ENCODE data around the gene C1orf174. TPM values are rescaled to one million over a fixed set of nuclear protein-coding genes. Genes with fewer than 3 reads are reported as not detected.

The C1orf174 gene
- total and polyA plus RNA-seq, 2 donors, result 19.3 to 23.1 TPM

DNA sequence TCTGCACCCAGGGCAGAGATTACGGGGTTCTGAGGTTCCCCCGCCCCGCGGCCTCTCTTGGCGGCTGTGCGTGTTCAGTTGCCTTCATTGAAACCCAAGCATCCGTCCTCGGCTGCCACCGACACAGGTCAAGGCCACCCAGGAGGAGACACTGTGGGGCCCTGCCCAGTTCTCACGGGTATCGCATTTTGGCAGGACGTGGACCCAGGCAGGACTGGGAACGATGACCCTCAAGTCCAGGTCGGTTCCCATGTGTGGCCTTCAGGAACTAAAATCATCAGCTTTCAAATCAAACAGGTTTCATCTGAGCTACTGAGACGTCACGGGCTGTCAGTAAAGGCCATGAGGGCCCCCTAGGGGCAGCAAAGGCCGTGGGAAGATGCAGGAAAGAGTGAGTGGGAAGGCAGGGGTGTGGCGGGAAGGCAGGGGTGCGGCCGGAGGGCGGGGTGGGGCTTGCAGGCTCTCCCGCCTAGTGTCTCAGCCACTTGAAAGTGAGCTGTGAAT is 7.0 kb upstream of the C1orf174 start:
- 77% methylated on average over 22 of the region's 22 CpGs for WGBS
- peaks cover 32 to 35% of the 10 kb centered on the region in 2 donors for H3K4me1 ChIP-seq (ENCODE audit: control insufficient read depth in 2 of 2, insufficient read depth in 2 of 2, low read length in 2 of 2)
- H3K4me3 ChIP-seq (ENCODE audit: low read length in 2 of 2), result no peak overlapping the region
- H3K27me3 ChIP-seq (ENCODE audit: control insufficient read depth in 2 of 2, insufficient read depth in 1 of 2, low read length in 1 of 2), result peaks cover 0 to 20% of the 10 kb centered on the region in 2 donors
- no peaks in the 10 kb centered on the region for H3K36me3 ChIP-seq (ENCODE audit: control insufficient read depth in 2 of 2, insufficient read depth in 2 of 2, low read length in 1 of 2)
- no peak overlapping the region for H3K27ac ChIP-seq (ENCODE audit: low read depth in 1 of 2, low read length in 1 of 2)
- no peaks in the 10 kb centered on the region for H3K9me3 ChIP-seq (ENCODE audit: control insufficient read depth in 2 of 2, insufficient read depth in 1 of 2, low read length in 1 of 2)
- peak in 1 of 9 donors; percentile 37 for DNase-seq (ENCODE audit: low read depth in 6 of 9, low spot score in 9 of 9)

DNA sequence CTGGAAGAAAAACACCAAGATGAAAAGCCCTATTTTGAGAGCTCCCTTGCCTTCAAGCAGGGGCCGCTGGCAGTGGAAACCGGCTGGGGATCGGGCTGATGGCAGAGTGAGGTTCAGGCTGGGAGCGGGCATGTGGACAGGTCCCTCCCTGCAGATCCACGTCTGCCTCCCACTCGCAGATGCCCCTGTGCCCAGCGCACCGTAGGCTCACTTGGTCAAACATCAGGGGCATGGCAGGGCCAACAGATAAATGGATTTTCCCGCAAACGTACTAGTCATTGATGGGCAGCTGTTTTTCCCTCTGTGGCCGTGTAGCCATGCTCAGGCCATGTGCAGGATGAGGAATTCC is 6.6 kb upstream of the C1orf174 start:
- H3K4me1 ChIP-seq (ENCODE audit: control insufficient read depth in 2 of 2, insufficient read depth in 2 of 2, low read length in 2 of 2), result peaks cover 33 to 39% of the 10 kb centered on the region in 2 donors
- H3K4me3 ChIP-seq (ENCODE audit: low read length in 2 of 2), result no peak overlapping the region
- H3K36me3 ChIP-seq (ENCODE audit: control insufficient read depth in 2 of 2, insufficient read depth in 2 of 2, low read length in 1 of 2), result no peaks in the 10 kb centered on the region
- peaks cover 0 to 17% of the 10 kb centered on the region in 2 donors for H3K27me3 ChIP-seq (ENCODE audit: control insufficient read depth in 2 of 2, insufficient read depth in 1 of 2, low read length in 1 of 2)
- WGBS, result 98% methylated on average over 11 of the region's 11 CpGs
- H3K27ac ChIP-seq (ENCODE audit: low read depth in 1 of 2, low read length in 1 of 2), result no peak overlapping the region
- no peak for DNase-seq (ENCODE audit: low read depth in 6 of 9, low spot score in 9 of 9)
- no peaks in the 10 kb centered on the region for H3K9me3 ChIP-seq (ENCODE audit: control insufficient read depth in 2 of 2, insufficient read depth in 1 of 2, low read length in 1 of 2)

DNA sequence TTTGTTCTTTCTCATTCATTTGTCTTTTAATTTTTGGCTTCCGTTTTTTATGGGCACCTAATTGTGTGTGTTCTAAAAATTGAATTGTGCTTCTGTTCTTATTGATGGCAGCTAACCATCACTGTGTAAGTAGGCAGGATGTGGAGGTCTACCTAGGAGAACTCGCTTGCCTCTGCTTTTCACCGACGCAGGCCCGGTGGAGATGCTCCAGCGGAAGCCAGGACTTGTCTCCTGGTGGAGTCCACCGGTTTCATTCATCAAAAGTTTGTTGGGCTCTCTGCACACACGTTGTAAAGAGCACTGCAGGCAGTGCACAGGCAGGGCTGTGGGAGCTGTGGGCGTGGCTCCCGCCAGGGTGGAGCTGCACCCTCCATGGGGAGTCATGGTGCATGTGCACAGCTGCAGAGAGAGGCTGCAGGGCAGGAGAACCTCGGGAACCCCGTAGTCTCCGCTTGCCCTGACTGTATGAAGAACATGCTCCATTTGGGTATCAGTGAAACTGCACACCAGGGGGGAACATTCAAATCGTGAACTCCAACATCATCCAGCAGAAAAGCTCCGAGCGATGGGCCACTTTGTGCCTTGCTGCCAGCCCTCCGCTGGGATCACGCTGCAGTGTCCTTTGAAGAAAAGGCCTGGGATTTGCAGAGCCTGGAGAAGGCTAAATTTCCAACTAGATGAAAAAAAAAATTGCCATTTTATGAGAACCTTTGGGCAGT is 6.0 kb upstream of the C1orf174 start:
- Histone ChIP-seq H3K27me3 (ENCODE audit: control insufficient read depth in 2 of 2, insufficient read depth in 1 of 2, low read length in 1 of 2) (peaks cover 0 to 12% of the 10 kb centered on the region in 2 donors), H3K4me3 (ENCODE audit: low read length in 2 of 2) (no peak overlapping the region), H3K36me3 (ENCODE audit: control insufficient read depth in 2 of 2, insufficient read depth in 2 of 2, low read length in 1 of 2) (no peaks in the 10 kb centered on the region), H3K4me1 (ENCODE audit: control insufficient read depth in 2 of 2, insufficient read depth in 2 of 2, low read length in 2 of 2) (peaks cover 36 to 44% of the 10 kb centered on the region in 2 donors), H3K27ac (ENCODE audit: low read depth in 1 of 2, low read length in 1 of 2) (no peak overlapping the region), H3K9me3 (ENCODE audit: control insufficient read depth in 2 of 2, insufficient read depth in 1 of 2, low read length in 1 of 2) (no peaks in the 10 kb centered on the region)
- DNase-seq (ENCODE audit: low read depth in 6 of 9, low spot score in 9 of 9), result no peak
- WGBS, result 89% methylated on average over 18 of the region's 18 CpGs

DNA sequence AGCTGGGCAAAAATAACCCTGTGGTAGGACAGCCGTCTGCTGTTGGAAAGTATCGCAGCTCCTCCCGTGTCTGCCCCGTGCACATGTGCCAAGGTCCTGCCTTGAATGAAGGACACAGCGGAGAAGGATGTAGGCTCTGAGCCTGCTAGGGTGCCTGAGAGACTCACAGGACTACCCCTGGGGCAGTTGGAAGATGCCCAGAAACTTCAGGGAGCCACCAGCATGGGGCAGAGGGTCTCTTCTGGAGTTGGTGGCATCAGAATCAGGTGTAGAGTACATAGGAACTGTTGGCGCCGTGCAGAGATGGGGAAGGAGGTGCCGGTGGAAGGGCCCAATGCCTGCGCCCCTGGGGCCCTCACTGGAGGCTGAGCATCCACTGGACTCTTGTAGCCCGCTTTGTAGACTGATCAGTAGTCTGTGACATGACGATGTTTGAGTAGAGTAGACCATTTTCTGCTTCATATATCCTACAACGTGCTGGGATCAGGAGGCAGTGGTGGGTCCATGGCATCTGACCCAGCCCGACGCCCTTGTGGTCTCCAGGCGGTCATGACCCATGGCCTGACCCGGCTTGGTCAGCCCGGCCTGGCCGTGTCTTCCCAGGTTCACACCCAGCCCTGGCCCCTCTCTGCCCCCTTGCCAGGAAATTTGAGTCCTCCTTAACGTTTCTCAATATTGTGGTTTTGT is 5.3 kb upstream of the C1orf174 start:
- peaks cover 0 to 5% of the 10 kb centered on the region in 2 donors for H3K27me3 ChIP-seq (ENCODE audit: control insufficient read depth in 2 of 2, insufficient read depth in 1 of 2, low read length in 1 of 2)
- 95% methylated on average over 19 of the region's 19 CpGs for WGBS
- DNase-seq (ENCODE audit: low read depth in 6 of 9, low spot score in 9 of 9), result no peak
- no peaks in the 10 kb centered on the region for H3K9me3 ChIP-seq (ENCODE audit: control insufficient read depth in 2 of 2, insufficient read depth in 1 of 2, low read length in 1 of 2)
- H3K4me1 ChIP-seq (ENCODE audit: control insufficient read depth in 2 of 2, insufficient read depth in 2 of 2, low read length in 2 of 2), result peaks cover 34 to 41% of the 10 kb centered on the region in 2 donors
- H3K27ac ChIP-seq (ENCODE audit: low read depth in 1 of 2, low read length in 1 of 2), result no peak overlapping the region
- H3K36me3 ChIP-seq (ENCODE audit: control insufficient read depth in 2 of 2, insufficient read depth in 2 of 2, low read length in 1 of 2), result no peaks in the 10 kb centered on the region
- no peak overlapping the region for H3K4me3 ChIP-seq (ENCODE audit: low read length in 2 of 2)

DNA sequence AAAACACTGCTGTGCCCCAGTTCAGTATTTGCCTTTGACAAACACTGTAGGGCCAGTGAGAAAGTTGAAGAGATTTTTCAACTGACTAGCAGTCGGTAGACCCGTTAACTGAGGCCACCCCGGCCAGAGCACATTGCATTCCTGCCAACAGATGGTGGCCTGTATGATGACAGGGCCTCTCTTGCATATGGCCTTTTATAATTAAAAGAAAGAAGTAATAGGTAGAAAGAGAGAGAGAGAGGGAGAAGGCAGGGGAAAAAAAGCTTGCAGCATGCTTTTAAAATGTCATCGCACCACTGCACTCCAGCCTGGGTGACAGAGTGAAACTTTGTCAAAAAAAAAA is 4.7 kb upstream of the C1orf174 start:
- no peak for DNase-seq (ENCODE audit: low read depth in 6 of 9, low spot score in 9 of 9)
- H3K27ac ChIP-seq (ENCODE audit: low read depth in 1 of 2, low read length in 1 of 2), result no peak overlapping the region
- H3K4me3 ChIP-seq (ENCODE audit: low read length in 2 of 2), result no peak overlapping the region
- H3K27me3 ChIP-seq (ENCODE audit: control insufficient read depth in 2 of 2, insufficient read depth in 1 of 2, low read length in 1 of 2), result no peaks in the 10 kb centered on the region
- peaks cover 34 to 41% of the 10 kb centered on the region in 2 donors for H3K4me1 ChIP-seq (ENCODE audit: control insufficient read depth in 2 of 2, insufficient read depth in 2 of 2, low read length in 2 of 2)
- no peaks in the 10 kb centered on the region for H3K9me3 ChIP-seq (ENCODE audit: control insufficient read depth in 2 of 2, insufficient read depth in 1 of 2, low read length in 1 of 2)
- no peaks in the 10 kb centered on the region for H3K36me3 ChIP-seq (ENCODE audit: control insufficient read depth in 2 of 2, insufficient read depth in 2 of 2, low read length in 1 of 2)
- 98% methylated on average over 4 of the region's 4 CpGs for WGBS

DNA sequence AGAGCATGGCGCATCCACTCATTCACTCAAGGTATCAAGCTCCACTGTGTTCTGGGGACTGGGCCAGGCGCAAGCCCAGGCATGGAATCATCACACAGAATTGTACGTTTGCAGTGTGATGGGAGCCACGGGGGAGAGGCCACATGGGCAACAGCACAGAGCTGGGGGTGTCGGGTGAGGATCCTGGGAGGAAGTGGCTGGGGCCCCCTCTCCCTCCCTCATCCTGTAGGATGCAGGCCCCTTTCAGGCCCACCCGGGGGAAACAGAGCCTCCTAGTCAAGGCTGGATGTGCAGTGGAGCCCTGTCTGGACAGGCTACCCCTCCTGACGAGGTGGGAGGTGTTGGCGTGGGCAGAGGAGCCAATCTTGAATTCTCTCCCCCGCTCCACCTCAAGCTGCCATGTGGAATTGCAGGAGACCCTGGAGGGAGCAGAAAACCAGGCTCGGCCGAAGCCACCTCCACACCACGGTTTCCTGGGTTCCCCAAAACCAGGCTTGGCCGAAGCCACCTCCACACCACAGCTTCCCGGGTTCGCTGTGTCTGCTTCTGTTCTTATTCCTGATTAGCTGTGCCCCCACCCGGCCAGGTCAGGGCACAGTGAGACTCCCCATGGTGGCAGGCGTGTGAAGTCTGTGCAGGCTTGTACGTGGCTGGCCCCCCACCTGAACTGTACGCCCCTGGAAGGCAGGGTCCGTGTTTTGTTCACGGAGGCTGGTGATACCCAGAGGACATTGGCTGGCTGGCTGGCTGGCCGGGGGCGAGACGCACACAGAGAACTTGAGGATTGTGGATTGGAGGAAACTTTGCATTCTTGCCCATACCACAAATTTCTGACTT is 4.2 kb upstream of the C1orf174 start:
- Histone ChIP-seq H3K27ac (ENCODE audit: low read depth in 1 of 2, low read length in 1 of 2) (no peak overlapping the region), H3K36me3 (ENCODE audit: control insufficient read depth in 2 of 2, insufficient read depth in 2 of 2, low read length in 1 of 2) (no peaks in the 10 kb centered on the region), H3K9me3 (ENCODE audit: control insufficient read depth in 2 of 2, insufficient read depth in 1 of 2, low read length in 1 of 2) (no peaks in the 10 kb centered on the region), H3K4me3 (ENCODE audit: low read length in 2 of 2) (no peak overlapping the region), H3K4me1 (ENCODE audit: control insufficient read depth in 2 of 2, insufficient read depth in 2 of 2, low read length in 2 of 2) (peaks cover 38 to 46% of the 10 kb centered on the region in 2 donors), H3K27me3 (ENCODE audit: control insufficient read depth in 2 of 2, insufficient read depth in 1 of 2, low read length in 1 of 2) (no peaks in the 10 kb centered on the region)
- WGBS, result 77% methylated on average over 24 of the region's 24 CpGs
- no peak for DNase-seq (ENCODE audit: low read depth in 6 of 9, low spot score in 9 of 9)

DNA sequence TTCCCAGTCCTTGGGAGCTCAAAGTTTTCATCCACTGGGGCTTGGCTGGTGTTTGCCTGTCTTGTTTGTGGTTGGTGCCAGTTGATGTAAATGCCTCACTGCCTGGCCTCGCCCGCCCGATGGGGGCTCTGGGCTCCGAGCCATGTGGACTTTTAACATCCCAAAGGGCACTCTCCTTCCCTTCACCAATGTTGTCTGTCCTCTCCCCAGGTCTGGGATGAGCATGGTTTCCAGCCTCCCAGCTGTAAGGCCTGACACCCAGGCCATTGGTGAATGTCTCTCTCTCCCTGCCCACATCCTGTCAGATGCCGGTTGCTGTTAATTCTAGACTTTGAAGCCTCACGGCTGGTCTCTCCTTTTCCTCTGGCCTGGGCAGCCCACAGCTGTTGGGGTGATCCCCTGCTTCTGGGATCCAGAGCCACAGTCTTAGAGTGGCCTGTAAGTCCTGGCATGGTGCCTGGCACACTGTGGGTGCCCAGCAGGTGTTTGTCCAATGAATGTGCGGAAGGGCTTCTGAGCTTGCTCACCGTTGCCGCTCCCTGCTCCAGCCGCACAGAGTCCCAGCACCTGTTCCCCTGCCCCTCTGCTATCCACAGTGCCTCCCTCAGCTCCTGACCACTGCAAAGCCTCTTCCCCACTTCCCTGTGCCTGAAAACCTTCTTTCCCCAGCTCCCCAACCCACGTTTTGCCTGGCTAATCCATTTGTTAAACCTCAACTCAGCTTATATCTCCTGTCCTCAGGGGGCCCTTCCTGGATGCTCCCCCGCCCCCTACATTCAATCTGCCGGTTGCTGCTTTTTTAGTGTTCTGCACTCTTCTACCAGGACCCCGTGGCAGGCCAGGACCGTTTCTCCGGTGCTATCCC is 3.3 kb upstream of the C1orf174 start:
- 64% methylated on average over 16 of the region's 16 CpGs for WGBS
- DNase-seq (ENCODE audit: low read depth in 6 of 9, low spot score in 9 of 9), result peak in 2 of 9 donors; percentile 38 to 63
- peak overlapping the region; percentile 79 to 91 for H3K27ac ChIP-seq (ENCODE audit: low read depth in 1 of 2, low read length in 1 of 2)
- H3K4me3 ChIP-seq (ENCODE audit: low read length in 2 of 2), result peak overlapping the region in 1 of 2 donors; percentile 18
- H3K27me3 ChIP-seq (ENCODE audit: control insufficient read depth in 2 of 2, insufficient read depth in 1 of 2, low read length in 1 of 2), result no peaks in the 10 kb centered on the region
- no peaks in the 10 kb centered on the region for H3K36me3 ChIP-seq (ENCODE audit: control insufficient read depth in 2 of 2, insufficient read depth in 2 of 2, low read length in 1 of 2)
- peaks cover 39 to 47% of the 10 kb centered on the region in 2 donors for H3K4me1 ChIP-seq (ENCODE audit: control insufficient read depth in 2 of 2, insufficient read depth in 2 of 2, low read length in 2 of 2)
- H3K9me3 ChIP-seq (ENCODE audit: control insufficient read depth in 2 of 2, insufficient read depth in 1 of 2, low read length in 1 of 2), result peaks cover 0 to under 1% of the 10 kb centered on the region in 2 donors

DNA sequence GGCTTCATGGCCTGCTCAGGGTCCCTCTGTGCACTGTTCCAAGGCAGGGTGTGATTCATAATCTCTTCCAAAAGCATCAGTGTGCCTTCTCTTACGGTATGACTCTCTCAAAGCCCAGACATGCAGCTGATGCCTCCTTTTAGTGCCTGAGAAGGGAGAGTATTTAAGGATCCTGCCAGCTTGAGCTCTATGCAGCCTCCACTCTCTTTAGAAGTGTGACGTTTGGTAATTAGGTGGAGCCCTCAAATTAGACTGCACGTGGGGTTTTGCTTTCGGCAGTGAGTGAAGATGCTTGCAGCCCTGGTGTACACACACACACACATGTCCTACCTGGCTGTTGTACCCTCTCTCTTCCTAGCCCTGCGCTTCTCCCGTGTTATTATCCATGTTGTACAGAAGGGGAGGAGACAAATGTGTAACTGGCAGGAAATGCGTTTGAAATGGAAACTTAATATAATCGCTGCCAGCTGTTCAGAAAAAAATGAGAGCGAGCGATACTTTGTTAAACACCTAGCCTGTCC is 2.6 kb upstream of the C1orf174 start:
- DNase-seq (ENCODE audit: low read depth in 6 of 9, low spot score in 9 of 9), result peak in 4 of 9 donors; percentile 19 to 70 (median 44)
- peak overlapping the region in 1 of 2 donors; percentile 18 for H3K4me3 ChIP-seq (ENCODE audit: low read length in 2 of 2)
- peak overlapping the region; percentile 79 to 91 for H3K27ac ChIP-seq (ENCODE audit: low read depth in 1 of 2, low read length in 1 of 2)
- H3K9me3 ChIP-seq (ENCODE audit: control insufficient read depth in 2 of 2, insufficient read depth in 1 of 2, low read length in 1 of 2), result peaks cover 3 to 8% of the 10 kb centered on the region in 2 donors
- no peaks in the 10 kb centered on the region for H3K36me3 ChIP-seq (ENCODE audit: control insufficient read depth in 2 of 2, insufficient read depth in 2 of 2, low read length in 1 of 2)
- 49% methylated on average over 10 of the region's 10 CpGs for WGBS
- peaks cover 39 to 47% of the 10 kb centered on the region in 2 donors for H3K4me1 ChIP-seq (ENCODE audit: control insufficient read depth in 2 of 2, insufficient read depth in 2 of 2, low read length in 2 of 2)
- H3K27me3 ChIP-seq (ENCODE audit: control insufficient read depth in 2 of 2, insufficient read depth in 1 of 2, low read length in 1 of 2), result no peaks in the 10 kb centered on the region

Measured in thymus (tissue), 11 donors.